Activated CD8-positive, alpha-beta memory T cell treated with anti-CD3 and anti-CD28 coated beads for 48 hours (primary cell): ENCODE measurements around the gene FZR1.
A peak's percentile ranks its signal among the peaks of the same experiment; 100 is the strongest.
"Not testable (repeated sequence)": the region's sequence is repeated elsewhere in the genome, so short reads cannot be mapped to it uniquely, and the experiment has no call there.

Source experiments
- DNase-seq, 3 experiments: peaks; one replicate each; pipeline ENCODE4 v3.0.0-alpha.2; 2020; ENCODE audit warnings: low read depth in 2 of 3, low spot score in 2 of 3

FZR1 gene

DNA sequence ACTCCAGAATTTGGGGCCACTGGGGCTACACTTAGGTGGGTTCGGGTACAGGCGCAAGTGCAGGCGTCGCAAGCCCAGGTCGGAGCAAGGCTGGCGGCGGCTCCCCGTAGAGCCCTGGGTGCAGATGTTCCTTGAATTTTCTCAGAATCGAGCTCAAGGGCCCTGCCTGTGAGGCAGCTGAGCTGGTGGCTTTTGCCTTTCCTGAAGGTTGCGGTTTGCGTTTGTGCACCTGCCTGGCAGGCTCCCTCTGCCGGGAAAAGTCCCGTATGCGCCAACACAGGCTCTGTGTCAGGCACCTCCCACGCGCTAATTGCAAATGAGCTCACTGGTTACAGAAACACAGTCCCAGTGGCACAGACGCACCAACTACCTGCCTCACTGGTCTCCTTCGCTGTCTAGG, 11.6 kb upstream of the FZR1 start:
- DNase-seq: no peak

DNA sequence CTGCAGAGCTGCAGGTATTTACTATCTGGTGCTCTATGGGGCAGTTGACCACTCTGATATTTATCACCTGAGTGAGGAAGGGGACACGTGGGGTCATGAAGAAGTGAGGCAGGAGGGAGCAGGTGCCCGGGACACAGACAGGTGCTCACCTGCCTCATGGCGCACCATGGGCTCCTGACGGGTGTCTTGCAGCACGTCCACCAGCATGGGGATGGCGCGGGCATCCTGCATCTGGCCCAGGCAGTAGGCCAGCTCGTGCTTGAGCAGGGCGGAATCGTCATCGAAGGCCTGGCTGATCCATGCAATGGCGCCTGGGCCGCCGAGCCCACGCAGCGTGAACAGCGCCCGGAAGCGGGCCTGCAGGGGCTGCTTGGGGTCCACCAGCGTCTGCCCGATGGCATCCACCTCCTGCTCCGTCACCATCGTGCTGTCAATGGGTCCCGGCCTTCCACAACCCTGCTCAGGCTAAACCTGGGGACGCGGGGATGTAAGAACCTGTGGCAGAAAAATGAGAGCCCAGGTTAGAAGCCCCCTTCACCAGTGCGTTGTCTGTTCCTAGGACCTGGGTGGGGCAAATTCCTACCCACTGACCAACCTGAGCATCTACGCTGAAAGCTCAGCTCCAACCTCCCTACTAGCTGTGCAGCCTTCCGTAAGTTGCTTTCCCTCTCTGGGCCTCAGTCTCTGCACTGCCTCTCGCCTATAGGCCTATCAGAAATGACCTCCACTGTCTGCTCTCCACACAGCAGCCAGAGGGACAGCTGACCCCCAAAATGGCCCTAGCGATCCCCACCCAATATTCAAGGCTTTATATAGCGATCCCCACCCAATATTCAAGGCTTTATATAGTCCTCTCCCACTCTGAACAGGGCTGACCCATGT, 9.5 kb upstream of the FZR1 start:
- DNase-seq: no peak

DNA sequence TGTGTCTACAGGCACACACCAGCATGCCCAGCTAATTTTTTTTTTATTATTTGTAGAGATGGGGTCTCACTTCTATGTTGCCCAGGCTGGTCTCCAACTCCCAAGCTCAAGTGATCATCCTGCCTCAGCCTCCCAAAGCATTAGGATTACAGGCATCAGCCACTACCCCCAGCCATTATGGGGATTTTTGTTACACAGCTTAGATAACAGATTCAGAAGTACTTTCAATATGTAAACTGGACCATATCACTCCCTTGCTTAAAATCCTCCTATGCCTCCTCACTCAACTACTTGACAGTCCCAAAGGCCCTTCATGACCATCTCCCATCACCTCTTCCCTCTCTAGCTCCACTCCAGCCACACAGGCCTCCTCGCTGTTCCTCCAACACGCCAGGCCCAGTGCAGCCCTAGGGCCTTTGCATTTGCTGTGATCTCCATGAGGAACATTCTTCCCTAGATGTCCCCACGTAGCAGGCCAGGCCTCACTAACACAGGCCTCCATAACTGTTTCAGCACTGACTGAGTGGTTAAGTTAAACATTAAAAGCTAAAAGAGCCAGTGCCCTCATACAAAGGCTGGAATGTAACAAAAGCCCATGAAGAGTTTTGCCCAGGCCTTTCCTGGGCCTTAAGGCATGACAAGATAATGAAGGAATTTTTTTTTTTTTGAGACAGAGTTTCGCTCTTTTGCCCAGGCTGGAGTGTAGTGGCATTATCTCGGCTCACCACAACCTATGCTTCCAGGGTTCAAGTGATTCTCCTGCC, 8.2 kb upstream of the FZR1 start:
- DNase-seq: no peak

DNA sequence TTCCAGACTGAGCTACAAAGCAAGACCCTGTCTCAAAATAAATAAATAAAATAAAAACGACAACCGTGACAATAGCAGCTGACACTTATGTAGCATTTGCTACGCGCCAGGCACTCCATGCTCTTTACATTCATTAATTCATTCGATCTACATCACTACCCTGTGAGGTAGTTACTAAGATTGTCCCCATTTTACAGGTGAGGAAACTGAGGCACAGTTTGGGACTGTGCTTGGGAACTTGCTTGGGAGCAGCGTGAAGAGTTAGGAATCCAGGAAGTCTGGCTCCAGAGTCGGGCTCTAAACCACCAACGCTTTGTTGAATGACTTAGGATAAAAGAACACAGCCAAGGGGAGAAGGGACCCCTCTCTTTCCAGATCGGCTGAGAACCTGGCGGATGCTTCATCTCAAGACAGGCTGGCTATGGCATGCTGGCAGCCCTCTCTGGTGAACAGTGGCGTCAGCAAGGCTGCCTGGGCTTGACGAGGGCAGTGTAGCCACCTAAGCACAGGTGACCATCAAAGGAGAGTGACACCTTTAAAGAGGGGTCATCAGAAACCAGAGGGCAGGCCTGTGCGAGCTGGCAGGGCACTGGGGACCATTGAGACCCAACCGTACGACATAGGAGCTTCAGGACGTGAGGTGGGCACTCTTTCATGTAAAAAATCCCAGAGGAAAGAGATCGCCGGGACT, 6.2 kb upstream of the FZR1 start:
- DNase-seq: no peak

DNA sequence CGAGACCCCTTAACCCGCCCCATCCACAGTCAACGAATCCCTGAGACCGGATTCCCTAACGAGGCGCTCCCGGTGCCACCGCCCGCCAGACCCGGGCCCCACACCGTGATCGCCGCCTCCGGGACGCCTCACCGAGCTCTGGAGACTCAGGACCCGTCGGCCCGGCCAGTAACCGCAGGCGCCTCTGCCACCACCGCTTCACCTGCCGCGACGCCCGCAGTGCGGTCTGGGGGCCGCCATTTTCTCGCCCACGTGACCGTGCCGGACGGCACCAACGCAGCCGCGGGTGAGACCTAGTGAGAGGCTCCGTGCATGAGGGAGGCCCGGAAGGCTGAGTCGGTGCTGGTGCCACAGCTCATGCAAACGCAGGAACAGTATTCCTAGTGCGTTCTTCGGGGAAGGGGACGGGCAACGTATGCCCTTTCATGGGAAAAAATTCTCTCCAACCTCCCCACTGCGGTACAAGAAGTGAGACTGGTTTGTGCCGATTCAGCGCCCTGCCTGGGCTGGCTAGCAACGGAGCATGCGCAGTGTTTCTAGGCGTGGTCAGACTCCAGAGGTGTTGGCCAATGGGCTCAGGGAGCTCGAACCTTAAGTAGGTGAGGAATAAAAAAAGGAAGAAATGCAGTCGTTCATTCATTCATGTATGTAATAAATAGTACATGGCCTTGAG, 5.5 kb upstream of the FZR1 start, which contains the start of gene DOHH:
Gene DOHH (minus strand): TSS at position 246 of the 673 bp plus-strand sequence. CDS start 3,860 bp downstream, outside the sequence.
- peak; percentile 89 to 93 (median 89) for DNase-seq

DNA sequence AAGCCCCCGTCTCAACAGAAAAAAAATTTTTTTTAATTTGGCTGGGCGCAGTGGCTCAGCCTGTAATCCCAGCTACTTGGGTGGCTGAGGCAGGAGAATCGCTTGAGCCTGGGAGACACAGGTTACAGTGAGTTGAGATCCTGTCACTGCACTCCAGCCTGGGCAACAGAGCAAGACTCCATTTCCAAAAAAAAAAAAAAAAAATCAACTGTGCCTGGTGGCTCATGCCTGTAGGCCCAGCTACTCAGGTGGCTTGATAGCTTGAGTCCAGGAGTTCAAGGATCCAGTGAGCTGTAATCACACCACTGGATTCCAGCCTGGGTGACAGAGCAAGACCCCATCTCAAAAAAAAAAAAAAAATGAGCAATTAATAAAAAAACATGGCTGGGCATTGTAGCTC, 4.3 kb upstream of the FZR1 start:
- no peak for DNase-seq

DNA sequence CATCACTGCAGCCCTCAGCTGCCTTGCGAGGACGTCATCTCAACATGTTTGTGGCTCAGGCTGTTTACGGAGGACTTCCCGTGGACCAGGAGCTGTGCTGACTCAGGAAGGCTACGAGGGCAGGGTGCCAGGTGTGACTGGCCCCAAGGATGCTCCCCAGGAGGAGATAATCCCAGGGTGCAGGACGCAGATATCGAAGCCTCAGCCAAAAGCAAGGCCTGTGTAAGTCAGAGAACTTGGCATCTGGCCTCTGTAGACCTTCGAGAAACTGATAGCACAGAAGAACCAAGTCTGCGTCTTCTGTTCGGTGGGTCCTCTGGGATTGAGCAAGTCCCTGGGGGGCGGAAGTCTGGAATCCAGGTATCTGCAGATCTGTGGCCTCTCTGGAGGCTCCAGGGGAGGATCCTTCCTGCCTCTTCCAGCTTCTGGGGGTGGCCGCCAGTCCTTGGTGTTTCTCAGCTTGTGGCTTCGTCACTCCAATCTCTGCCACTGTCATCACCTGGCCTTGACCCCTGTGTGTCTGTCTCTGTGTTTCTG, 3.0 kb upstream of the FZR1 start:
- no peak for DNase-seq

DNA sequence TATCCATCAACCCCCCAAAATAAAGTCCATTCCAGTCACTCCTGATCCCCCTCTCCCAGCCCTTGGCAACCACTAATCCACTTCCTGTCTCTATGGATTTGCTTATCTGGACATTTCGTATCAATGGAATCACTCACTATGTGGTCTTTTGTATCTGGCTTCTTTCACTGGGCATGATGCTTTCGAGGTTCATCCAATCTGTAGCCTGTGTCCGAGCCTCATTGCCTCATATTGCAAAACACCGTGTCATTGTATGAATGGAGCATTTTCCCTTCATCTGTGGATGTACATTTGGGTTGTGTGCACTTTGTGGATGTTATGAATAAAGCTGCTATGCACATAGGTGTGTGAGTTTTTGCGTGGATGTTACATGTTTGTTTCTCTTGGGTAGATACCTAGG, 1.4 kb upstream of the FZR1 start:
- no peak for DNase-seq

DNA sequence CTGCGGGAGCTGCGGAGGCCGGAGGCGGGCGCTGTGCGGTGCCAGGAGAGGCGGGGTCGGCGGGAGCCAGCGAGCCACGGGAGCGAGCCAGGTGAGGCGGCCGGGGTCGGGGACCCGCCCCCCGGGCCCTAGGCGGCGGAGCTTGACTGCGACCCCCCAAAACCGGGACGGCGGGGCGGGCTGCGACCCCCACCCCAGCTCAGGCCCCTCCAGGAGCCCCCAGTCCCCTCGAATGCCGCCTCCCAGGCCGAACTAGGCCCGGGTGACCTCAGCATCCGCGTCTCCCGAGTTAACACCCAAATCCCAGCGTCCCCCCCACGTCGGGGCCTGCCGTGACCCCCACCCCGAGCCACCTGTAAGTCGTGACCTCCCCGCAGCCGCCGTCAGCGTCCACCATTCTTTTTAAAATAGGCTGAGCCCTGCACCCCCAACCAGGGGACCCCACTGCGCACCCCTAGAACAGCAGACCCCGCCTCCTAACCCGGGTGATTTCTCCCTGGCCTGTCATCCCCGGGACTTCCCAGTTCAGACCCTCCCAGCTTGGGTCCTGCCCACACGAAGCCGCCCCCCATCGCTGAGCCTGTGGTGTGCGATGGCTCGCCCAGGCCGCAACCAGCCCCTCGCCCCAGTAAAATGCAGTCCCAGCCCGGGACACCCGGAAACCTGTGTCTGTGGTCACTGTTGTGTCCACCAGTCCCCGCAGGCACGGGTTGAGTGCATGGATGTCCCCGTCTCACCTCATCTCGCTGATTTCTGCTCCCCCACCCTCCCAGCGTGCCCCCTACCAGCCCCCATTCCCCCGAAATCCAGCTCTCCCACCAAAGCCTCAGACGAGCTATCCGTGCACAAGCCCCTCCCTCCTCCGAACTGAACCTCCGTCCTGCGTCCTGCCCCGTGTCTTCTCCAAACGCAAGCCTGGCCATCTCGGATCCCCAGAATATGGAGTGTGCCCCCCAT, 551 bp downstream of the FZR1 start:
- DNase-seq: no peak

DNA sequence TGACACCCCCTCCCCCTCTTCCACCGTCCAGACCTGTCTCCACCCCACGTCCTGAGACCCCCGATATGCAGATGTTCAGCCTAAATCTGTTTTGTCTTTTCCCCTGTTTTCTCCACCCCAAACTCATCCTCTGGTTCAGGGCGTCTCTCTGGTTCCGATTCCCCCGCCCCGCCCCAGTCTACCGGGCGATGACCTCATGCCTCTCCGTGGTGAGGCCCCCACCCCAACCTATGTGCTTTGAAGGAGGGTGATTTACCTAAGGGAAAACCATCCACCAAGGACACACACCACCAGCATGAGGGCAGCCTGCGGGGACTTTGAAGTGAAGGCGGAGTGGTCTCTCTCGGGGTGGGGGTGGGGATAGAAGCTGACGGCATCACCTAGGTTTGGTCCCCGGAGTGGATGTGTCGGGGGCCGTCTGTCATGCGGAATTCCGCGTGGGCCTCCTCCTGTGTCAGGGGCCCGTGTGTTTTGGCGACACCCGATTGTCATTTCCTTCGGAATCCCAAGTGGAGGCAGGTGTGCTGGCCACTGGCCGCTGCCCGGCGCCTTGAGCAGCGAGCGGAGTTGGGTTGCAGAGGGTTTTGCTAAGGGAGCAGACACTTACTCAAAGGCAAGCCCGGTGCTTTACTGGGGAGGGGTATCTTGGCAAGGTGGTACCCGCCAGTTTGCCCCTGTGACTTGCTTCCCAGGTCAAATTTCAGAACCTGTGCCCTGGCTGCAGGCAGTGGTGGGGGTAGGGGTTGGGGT, 1.4 kb downstream of the FZR1 start:
- no peak for DNase-seq

DNA sequence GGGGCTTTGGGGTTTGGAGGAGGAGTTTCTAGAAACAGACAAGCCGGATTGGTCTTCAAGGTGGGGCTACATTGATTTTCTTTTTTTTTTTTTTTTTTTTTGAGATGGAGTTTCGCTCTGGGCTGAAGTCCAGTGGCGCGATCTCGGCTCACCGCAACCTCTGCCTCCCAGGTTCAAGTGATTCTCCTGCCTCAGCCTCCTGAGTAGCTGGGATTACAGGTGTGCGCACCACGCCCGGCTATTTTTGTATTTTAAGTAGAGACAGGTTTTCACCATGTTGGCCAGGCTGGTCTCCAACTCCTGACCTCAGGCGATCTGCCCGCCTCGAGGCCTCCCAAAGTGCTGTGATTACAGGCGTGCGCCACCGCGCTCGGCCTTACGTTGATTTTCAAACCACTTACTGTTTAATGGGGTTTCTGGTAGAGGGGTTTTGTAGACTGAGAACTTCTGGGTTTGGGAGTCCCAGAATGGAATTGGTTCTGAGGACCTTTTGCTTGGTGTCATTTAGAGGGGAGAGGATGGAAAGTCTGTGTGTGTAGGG, 2.1 kb downstream of the FZR1 start:
- not testable (repeated sequence) for DNase-seq

DNA sequence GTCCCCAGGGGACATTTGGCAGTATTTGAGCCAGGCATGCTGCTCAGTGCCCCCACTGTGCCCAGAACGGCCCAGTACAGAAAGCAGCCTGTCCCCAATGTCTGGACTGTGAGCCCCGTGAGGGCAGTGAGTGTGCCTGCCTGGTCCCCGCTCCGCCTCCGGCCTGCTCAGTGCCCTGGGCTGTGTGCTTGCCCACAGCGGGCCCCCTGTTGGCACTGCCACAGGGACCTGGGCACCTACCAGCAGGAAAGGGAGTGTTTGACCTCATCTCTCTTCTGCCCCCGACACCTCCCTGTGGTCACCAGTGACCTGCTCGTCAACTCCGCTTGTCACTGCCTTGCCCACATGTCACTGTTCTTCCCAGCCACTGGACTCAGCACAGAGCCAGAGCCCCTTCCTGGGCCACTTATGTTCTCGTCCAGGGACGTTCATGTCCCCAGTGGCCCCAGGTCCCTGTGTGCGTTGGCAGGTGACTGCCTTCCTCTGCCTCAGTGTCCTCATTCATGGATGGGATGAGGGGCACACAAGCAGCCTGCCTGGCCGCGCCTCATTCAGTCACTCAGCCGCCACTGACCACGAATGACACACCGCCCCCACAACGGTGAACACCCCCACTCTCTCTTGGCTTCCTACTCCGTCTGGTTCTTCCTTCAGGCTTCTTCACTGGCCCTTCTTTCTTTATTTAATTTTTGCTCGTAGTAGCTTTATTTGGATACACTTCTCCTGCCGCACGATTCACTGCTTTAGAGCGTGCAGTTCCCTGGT, 2.8 kb downstream of the FZR1 start:
- DNase-seq: no peak

DNA sequence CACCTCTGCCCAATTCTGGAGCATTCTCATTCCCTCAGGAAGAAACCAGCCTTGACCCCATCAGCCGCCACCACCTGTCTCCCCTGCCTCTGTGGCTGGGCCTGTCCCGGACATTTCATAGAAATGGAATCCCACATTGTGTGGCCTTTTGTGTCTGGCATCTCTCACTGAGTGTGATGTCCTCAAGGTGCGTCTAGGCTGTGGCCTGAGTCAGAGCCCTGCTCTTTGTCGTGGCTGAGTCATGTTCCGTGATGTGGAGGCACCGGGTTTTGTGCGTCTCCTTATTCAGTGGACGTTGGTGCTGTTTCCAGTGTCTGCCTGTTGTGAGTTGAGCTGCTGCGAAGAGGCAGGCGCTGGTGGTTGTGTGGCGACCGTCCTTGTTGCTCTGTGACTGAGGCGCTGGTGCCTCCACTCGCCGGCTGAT, 3.5 kb downstream of the FZR1 start:
- DNase-seq: no peak

DNA sequence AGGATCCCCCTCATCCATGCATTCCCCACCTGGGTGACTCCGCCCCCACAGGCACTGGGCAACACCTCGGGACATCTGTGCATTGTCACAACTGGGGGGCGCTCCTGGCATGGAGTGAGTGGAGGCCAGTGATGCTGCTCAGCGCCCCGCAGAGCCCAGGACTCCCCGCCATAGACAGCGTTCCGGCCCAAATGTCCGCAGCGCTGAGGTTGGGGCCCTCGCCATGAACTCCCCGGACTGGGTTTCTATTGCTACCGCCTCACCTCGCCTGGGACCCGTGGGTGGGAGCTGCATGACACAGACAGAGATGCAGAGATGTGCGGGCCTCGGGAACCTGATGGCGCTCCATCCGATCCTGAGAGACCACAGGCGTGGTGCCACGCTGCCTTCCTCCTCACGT, 4.6 kb downstream of the FZR1 start:
- DNase-seq: no peak

DNA sequence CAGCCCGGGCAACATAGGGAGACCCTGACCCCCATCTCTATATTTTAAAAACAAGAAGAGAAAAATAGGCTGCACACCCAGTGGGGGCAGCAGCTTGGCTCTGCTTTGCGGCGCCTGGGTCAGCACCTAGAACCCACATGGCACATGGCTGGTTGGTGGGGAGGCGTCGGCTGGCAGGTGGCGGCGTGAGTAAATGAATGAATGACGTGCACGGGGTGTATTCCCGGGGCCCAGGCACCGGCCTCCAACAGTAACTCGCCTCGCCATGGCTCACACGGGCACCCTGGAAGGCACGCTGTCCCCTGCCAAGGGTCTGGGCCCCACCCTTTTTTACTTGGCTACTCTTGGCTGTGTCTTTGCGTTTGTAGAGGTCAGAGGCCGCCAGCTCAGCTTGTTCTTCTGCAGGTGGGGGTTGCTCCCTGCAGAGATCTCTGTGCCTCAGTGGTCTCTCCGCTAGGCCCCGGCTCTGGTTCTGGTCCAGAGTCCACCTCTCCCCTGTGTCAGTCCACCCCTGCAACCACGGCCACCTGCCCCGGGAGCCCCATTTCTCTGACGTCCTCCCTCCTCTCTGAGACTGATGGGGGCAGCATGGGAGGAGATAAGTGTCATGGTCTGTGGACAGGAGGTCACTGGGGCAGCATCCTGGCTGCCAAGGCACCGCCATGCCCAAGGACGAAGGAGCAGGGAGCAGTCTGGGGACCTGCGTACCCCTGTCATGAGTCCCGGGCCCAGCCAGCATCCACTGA, 5.6 kb downstream of the FZR1 start:
- DNase-seq: no peak

DNA sequence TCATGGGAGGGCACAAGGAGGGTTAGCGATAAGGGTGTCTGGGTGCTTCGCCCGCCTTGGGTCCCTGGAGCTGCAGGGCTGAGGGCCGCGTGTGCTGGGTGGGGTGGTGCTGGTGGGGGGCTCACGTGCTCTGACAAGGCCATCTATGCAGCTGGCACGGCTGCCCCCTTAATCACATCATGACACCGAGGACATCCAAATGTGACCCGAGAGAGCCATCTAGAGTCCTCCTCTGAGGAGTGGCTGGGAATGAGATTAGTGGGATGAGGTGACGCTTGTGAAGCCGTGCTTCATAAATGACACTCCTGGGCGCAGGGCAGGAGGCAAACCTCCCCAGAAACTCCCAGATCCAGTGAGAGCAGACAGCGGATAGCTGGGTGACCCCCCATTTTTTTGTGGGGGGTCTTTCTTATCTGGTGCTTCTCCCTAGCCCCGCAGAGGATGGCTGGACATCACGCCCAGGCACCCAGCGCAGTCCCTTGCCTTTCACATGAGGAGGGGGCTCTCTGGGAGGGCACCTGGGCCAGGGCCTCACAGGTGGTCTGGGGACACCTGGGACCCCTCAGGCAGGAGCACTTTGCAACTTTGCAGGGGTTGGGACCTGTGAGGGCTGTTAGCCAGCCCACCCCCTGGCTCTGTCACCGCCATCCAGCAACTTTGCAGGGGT, 6.6 kb downstream of the FZR1 start:
- DNase-seq: no peak
